Measurements from ENCODE around the gene ETS2. TPM values are rescaled to one million over a fixed set of nuclear protein-coding genes. Genes with fewer than 3 reads are reported as not detected.
A peak's percentile ranks its signal among the peaks of the same experiment; 100 is the strongest.

The ETS2 gene
- total RNA-seq, 3 donors from 2014 or later (not counting 1 experiment from before 2014, with no cell fraction given): 10.6 to 36.9 (median 18.5) TPM

- no peaks in the 10 kb centered on the region for H3K36me3 Mint-ChIP-seq
- Histone ChIP-seq H3K4me3 (ENCODE audit: low read length) (peak overlapping the region; percentile 56), H3K4me1 (ENCODE audit: control insufficient read depth, insufficient read depth, low read length) (peaks cover 14% of the 10 kb centered on the region), H3K36me3 (ENCODE audit: control insufficient read depth, insufficient read depth, low read length) (no peaks in the 10 kb centered on the region), H3K9me3 (ENCODE audit: control insufficient read depth, insufficient read depth, low read length) (no peaks in the 10 kb centered on the region), H3K27ac (ENCODE audit: low read length) (no peak overlapping the region), H3K27me3 (ENCODE audit: control insufficient read depth, insufficient read depth, low read length) (no peaks in the 10 kb centered on the region)
- TF ChIP-seq CTCF (IDR thresholded peaks at IDR 0.05): peak; percentile 12
- DNase-seq (peak; percentile 33 to 56), ATAC-seq (peak; percentile 48 to 53 (median 49))
- intact Hi-C loops (cut with micrococcal nuclease): no loop called here
- H3K4me3 Mint-ChIP-seq: peak overlapping the region; percentile 87
- peaks cover 0 to 28% of the 10 kb centered on the region in 2 donors for H3K27me3 Mint-ChIP-seq (ENCODE audit: low read depth in 2 of 2)
- under 1% methylated on average over 72 of the region's 72 CpGs for WGBS (ENCODE audit: insufficient coverage)
- H3K9me3 Mint-ChIP-seq: no peaks in the 10 kb centered on the region
- H3K4me1 Mint-ChIP-seq: peaks cover 20 to 29% of the 10 kb centered on the region in 2 donors
- peak overlapping the region; percentile 41 to 72 for H3K27ac Mint-ChIP-seq
These were observed 618 bp downstream of the ETS2 start for GRCh38 chr21:38806153-38806941.

GRCh38 chr21:38806942-38807284 lies 1.2 kb downstream of the ETS2 start:
- peak overlapping the region; percentile 41 to 72 for H3K27ac Mint-ChIP-seq
- peaks cover 14% of the 10 kb centered on the region for H3K4me1 ChIP-seq (ENCODE audit: control insufficient read depth, insufficient read depth, low read length)
- H3K4me3 Mint-ChIP-seq: peak overlapping the region; percentile 87
- no peaks in the 10 kb centered on the region for H3K9me3 ChIP-seq (ENCODE audit: control insufficient read depth, insufficient read depth, low read length)
- H3K4me1 Mint-ChIP-seq: peaks cover 20 to 29% of the 10 kb centered on the region in 2 donors
- no peaks in the 10 kb centered on the region for H3K36me3 ChIP-seq (ENCODE audit: control insufficient read depth, insufficient read depth, low read length)
- ATAC-seq: no peak
- H3K4me3 ChIP-seq (ENCODE audit: low read length): peak overlapping the region; percentile 56
- no peak for TF ChIP-seq CTCF (IDR thresholded peaks at IDR 0.05)
- no peaks in the 10 kb centered on the region for H3K27me3 ChIP-seq (ENCODE audit: control insufficient read depth, insufficient read depth, low read length)
- H3K27ac ChIP-seq (ENCODE audit: low read length): no peak overlapping the region
- DNase-seq: no peak
- peaks cover 0 to 23% of the 10 kb centered on the region in 2 donors for H3K27me3 Mint-ChIP-seq (ENCODE audit: low read depth in 2 of 2)
- H3K9me3 Mint-ChIP-seq: no peaks in the 10 kb centered on the region
- H3K36me3 Mint-ChIP-seq: no peaks in the 10 kb centered on the region
- WGBS (ENCODE audit: insufficient coverage): 17% methylated on average over 7 of the region's 9 CpGs
- intact Hi-C loops (cut with micrococcal nuclease): no loop called here

- peaks cover 14% of the 10 kb centered on the region for H3K4me1 ChIP-seq (ENCODE audit: control insufficient read depth, insufficient read depth, low read length)
- Mint-ChIP-seq H3K4me1 (peaks cover 20 to 29% of the 10 kb centered on the region in 2 donors), H3K27me3 (ENCODE audit: low read depth in 2 of 2) (peaks cover 0 to 17% of the 10 kb centered on the region in 2 donors), H3K27ac (peak overlapping the region in 1 of 2 donors; percentile 41), H3K36me3 (no peaks in the 10 kb centered on the region), H3K9me3 (no peaks in the 10 kb centered on the region), H3K4me3 (peak overlapping the region; percentile 87)
- no peak overlapping the region for H3K27ac ChIP-seq (ENCODE audit: low read length)
- H3K4me3 ChIP-seq (ENCODE audit: low read length): no peak overlapping the region
- ATAC-seq (no peak), DNase-seq (no peak)
- WGBS (ENCODE audit: insufficient coverage): 66% methylated on average over 2 of the region's 2 CpGs
- intact Hi-C loops (cut with micrococcal nuclease): no loop called here
- H3K36me3 ChIP-seq (ENCODE audit: control insufficient read depth, insufficient read depth, low read length): no peaks in the 10 kb centered on the region
- no peaks in the 10 kb centered on the region for H3K27me3 ChIP-seq (ENCODE audit: control insufficient read depth, insufficient read depth, low read length)
- no peak for TF ChIP-seq CTCF (IDR thresholded peaks at IDR 0.05)
- no peaks in the 10 kb centered on the region for H3K9me3 ChIP-seq (ENCODE audit: control insufficient read depth, insufficient read depth, low read length)
These were observed 1.7 kb downstream of the ETS2 start for GRCh38 chr21:38807441-38807871.
